K562 (cell line): Measurements from ENCODE around the gene C10orf105. TPM values are rescaled to one million over a fixed set of nuclear protein-coding genes. Genes with fewer than 3 reads are reported as not detected.

Experiments
- GABPA ChIP-seq: fragments of 200-800 bp; sonication (Bioruptor generic); conservative IDR thresholded peaks from 2 replicates; pipeline ENCODE4 v1.6.1; 2016; ENCODE audit warnings: low read depth, missing genetic modification characterization, missing compliant biosample characterization
- HCFC1 ChIP-seq: IDR thresholded peaks from 2 replicates; pipeline ENCODE4 v1.6.1; 2012; ENCODE audit warnings: low read depth, low read length, improper control_type of control experiment
- SMAD3 ChIP-seq: fragments of 450-650 bp; formaldehyde crosslinking; conservative IDR thresholded peaks from 2 replicates; pipeline ENCODE4 v1.4.0; 2020; ENCODE audit warnings: mild to moderate bottlenecking
- SPI1 ChIP-seq: IDR thresholded peaks from 2 replicates; pipeline ENCODE4 v1.6.1; 2011; ENCODE audit warnings: low read depth, low read length, control low read depth, borderline replicate concordance
- ZNF583 ChIP-seq: fragments of 250-450 bp; sonication (Bioruptor Pico); IDR thresholded peaks from 2 replicates; pipeline ENCODE4 v1.4.0; 2020
- ZNF584 ChIP-seq: fragments of 200-800 bp; sonication (Bioruptor generic); IDR thresholded peaks from 2 replicates; pipeline ENCODE4 v1.6.1; 2016; ENCODE audit warnings: low read depth, mild to moderate bottlenecking, missing genetic modification characterization, missing compliant biosample characterization
- polyA plus RNA-seq, 8 experiments: library from polyadenylated mRNA; depleted of rRNA in 4 of 8; stranded (reverse) in 5 of 8; unstranded in 3 of 8; fragments of >200 nt; fragmentation: Nextera tagmentation in 2 of 8; fragmentation: Illumina TruSeq in 1 of 8; extraction: Ambion mirVana in 2 of 8; extraction: Trizol in 1 of 8; gene quantifications; 2 replicates each; pipeline versions ENCODE4 v1.2.1 to v1.2.3, GENCODE V29; 2011 to 2014; ENCODE audit warnings: inconsistent platforms in 1 of 8, missing spikeins in 1 of 8
- total RNA-seq, 7 experiments: library from RNA; depleted of rRNA in 6 of 7; stranded (reverse); fragments of >200 nt in 6 of 7; fragmentation: Illumina TruSeq in 2 of 7; extraction: Trizol in 2 of 7; gene quantifications; 2 replicates each; pipeline versions ENCODE4 v1.2.1 to v1.2.3, GENCODE V29; 2011 to 2021; ENCODE audit warnings: low replicate concordance in 1 of 7
- TF ChIP-seq, protein P1 (sequence below), 3 experiments: fragments of 200-800 bp in 1 of 3; fragments of 250-450 bp in 1 of 3; fragments of 450-650 bp in 1 of 3; sonication (Bioruptor Pico) in 1 of 3; sonication (Bioruptor generic) in 1 of 3; formaldehyde crosslinking in 1 of 3; IDR thresholded peaks; 2 replicates each; pipeline versions ENCODE4 v1.6.1 to v1.8.0; 2016 to 2022; ENCODE audit warnings: mild to moderate bottlenecking in 2 of 3, missing genetic modification characterization in 2 of 3, missing compliant biosample characterization in 1 of 3, moderate library complexity in 1 of 3
- TF ChIP-seq, protein P2 (sequence below), 2 experiments: fragments of 450-650 bp in 1 of 2; sonication (generic) in 1 of 2; formaldehyde crosslinking; conservative IDR thresholded peaks; 2 replicates each; pipeline versions ENCODE4 v1.4.0 to v1.8.1; 2020 to 2022; ENCODE audit warnings: mild to moderate bottlenecking in 1 of 2, missing genetic modification reagents in 1 of 2
- TF ChIP-seq, protein P3 (sequence below): sonication (generic); formaldehyde crosslinking; IDR thresholded peaks from 2 replicates; pipeline ENCODE4 v1.4.0; 2020; ENCODE audit warnings: mild to moderate bottlenecking, missing genetic modification reagents

C10orf105 gene
- total and polyA plus RNA-seq, 9 of the 15 experiments (the other 6 are each of a cell fraction or from before 2014, with no cell fraction given): 0.03 to 0.25 (median 0.04) TPM; not detected in 3

DNA sequence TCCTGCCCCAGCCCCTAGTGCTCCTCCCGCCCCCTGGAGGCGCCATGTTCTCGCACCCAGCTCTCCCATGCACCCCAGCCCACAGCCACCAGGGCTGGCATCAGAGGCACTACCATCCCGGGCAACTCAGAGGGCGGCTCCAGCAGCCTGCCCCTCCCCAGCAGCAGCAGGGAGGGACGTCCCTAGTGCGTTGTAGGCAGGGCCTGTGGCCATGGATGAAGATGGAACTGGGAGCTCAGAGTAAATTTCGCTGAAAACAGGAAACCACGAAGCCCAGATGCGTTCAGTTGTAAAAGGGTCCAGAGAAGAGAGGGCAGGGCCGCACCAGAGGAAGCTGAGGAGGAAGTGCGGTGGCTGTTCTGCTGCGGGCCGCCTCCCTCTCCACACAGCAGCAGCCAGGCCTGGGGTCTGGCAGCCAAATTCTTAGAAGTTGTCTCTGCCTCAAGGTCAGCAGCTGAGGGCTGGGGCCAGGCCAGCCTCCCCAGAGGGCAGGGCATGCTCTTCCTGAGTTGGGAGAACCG lies 29.2 kb upstream of the C10orf105 start (continued):
- TF ChIP-seq, protein P1, sequence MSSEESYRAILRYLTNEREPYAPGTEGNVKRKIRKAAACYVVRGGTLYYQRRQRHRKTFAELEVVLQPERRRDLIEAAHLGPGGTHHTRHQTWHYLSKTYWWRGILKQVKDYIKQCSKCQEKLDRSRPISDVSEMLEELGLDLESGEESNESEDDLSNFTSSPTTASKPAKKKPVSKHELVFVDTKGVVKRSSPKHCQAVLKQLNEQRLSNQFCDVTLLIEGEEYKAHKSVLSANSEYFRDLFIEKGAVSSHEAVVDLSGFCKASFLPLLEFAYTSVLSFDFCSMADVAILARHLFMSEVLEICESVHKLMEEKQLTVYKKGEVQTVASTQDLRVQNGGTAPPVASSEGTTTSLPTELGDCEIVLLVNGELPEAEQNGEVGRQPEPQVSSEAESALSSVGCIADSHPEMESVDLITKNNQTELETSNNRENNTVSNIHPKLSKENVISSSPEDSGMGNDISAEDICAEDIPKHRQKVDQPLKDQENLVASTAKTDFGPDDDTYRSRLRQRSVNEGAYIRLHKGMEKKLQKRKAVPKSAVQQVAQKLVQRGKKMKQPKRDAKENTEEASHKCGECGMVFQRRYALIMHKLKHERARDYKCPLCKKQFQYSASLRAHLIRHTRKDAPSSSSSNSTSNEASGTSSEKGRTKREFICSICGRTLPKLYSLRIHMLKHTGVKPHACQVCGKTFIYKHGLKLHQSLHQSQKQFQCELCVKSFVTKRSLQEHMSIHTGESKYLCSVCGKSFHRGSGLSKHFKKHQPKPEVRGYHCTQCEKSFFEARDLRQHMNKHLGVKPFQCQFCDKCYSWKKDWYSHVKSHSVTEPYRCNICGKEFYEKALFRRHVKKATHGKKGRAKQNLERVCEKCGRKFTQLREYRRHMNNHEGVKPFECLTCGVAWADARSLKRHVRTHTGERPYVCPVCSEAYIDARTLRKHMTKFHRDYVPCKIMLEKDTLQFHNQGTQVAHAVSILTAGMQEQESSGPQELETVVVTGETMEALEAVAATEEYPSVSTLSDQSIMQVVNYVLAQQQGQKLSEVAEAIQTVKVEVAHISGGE (CRISPR knock-in tag; IDR thresholded peaks at IDR 0.05): peak in 1 of 3 experiments; percentile 37; a peak in 1 of 6 replicates
- TF ChIP-seq SMAD3 (CRISPR knock-in tag): peak; percentile 30; the same call in 1 of the 2 replicates
- 0 out of 2 replicates have a peak, but pooled peaks have one; percentile 6 for TF ChIP-seq HCFC1
- TF ChIP-seq ZNF584: peak; percentile 29
- peak; percentile 83 for TF ChIP-seq SPI1
- peak; percentile 85 for TF ChIP-seq ZNF583 (CRISPR knock-in tag)
- TF ChIP-seq, protein P2, sequence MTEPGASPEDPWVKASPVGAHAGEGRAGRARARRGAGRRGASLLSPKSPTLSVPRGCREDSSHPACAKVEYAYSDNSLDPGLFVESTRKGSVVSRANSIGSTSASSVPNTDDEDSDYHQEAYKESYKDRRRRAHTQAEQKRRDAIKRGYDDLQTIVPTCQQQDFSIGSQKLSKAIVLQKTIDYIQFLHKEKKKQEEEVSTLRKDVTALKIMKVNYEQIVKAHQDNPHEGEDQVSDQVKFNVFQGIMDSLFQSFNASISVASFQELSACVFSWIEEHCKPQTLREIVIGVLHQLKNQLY (CRISPR knock-in tag; conservative IDR thresholded peaks at IDR 0.05): no peak
- TF ChIP-seq, protein P3, sequence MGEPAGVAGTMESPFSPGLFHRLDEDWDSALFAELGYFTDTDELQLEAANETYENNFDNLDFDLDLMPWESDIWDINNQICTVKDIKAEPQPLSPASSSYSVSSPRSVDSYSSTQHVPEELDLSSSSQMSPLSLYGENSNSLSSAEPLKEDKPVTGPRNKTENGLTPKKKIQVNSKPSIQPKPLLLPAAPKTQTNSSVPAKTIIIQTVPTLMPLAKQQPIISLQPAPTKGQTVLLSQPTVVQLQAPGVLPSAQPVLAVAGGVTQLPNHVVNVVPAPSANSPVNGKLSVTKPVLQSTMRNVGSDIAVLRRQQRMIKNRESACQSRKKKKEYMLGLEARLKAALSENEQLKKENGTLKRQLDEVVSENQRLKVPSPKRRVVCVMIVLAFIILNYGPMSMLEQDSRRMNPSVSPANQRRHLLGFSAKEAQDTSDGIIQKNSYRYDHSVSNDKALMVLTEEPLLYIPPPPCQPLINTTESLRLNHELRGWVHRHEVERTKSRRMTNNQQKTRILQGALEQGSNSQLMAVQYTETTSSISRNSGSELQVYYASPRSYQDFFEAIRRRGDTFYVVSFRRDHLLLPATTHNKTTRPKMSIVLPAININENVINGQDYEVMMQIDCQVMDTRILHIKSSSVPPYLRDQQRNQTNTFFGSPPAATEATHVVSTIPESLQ (CRISPR knock-in tag): no peak
- peak; percentile 56 for TF ChIP-seq GABPA (tag)
- TF ChIP-seq, all 486 proteins: peak for 63
